Measurements from ENCODE around the gene APOL2.

GRCh38 chr22:36282328-36282831, 43.1 kb upstream of the APOL2 start:
- no peak for TF ChIP-seq POLR2A (IDR thresholded peaks at IDR 0.05)
- TF ChIP-seq, protein P1, sequence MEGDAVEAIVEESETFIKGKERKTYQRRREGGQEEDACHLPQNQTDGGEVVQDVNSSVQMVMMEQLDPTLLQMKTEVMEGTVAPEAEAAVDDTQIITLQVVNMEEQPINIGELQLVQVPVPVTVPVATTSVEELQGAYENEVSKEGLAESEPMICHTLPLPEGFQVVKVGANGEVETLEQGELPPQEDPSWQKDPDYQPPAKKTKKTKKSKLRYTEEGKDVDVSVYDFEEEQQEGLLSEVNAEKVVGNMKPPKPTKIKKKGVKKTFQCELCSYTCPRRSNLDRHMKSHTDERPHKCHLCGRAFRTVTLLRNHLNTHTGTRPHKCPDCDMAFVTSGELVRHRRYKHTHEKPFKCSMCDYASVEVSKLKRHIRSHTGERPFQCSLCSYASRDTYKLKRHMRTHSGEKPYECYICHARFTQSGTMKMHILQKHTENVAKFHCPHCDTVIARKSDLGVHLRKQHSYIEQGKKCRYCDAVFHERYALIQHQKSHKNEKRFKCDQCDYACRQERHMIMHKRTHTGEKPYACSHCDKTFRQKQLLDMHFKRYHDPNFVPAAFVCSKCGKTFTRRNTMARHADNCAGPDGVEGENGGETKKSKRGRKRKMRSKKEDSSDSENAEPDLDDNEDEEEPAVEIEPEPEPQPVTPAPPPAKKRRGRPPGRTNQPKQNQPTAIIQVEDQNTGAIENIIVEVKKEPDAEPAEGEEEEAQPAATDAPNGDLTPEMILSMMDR (IDR thresholded peaks at IDR 0.05) = no peak
